Upper lobe of left lung (tissue), 4 donors: ENCODE results near the gene RAX.

Experiments used
- EP300 ChIP-seq, 4 donors: sonication (generic); formaldehyde crosslinking; IDR thresholded peaks; one replicate each; pipeline ENCODE4 v1.5.1; 2017; ENCODE audit warnings: antibody characterized with exemption in 4 of 4, control low read depth in 2 of 4
- POLR2A ChIP-seq, 4 donors: fragments of 450-650 bp; IDR thresholded peaks; one replicate each; pipeline ENCODE4 v1.5.1; 2016 to 2017; ENCODE audit warnings: antibody characterized with exemption in 4 of 4, mild to moderate bottlenecking in 2 of 4
- TF ChIP-seq, protein P1 (sequence below), 6 experiments: fragments of 450-650 bp in 4 of 6; fragments of 200-600 bp in 2 of 6; sonication (generic) in 2 of 6; IDR thresholded peaks; one replicate each; pipeline ENCODE4 v1.5.1; 2016 to 2019; ENCODE audit warnings: antibody characterized with exemption in 6 of 6

- TF ChIP-seq, protein P1, sequence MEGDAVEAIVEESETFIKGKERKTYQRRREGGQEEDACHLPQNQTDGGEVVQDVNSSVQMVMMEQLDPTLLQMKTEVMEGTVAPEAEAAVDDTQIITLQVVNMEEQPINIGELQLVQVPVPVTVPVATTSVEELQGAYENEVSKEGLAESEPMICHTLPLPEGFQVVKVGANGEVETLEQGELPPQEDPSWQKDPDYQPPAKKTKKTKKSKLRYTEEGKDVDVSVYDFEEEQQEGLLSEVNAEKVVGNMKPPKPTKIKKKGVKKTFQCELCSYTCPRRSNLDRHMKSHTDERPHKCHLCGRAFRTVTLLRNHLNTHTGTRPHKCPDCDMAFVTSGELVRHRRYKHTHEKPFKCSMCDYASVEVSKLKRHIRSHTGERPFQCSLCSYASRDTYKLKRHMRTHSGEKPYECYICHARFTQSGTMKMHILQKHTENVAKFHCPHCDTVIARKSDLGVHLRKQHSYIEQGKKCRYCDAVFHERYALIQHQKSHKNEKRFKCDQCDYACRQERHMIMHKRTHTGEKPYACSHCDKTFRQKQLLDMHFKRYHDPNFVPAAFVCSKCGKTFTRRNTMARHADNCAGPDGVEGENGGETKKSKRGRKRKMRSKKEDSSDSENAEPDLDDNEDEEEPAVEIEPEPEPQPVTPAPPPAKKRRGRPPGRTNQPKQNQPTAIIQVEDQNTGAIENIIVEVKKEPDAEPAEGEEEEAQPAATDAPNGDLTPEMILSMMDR (IDR thresholded peaks at IDR 0.05) = peak in 5 of 6 experiments; percentile 12 to 53 (median 33)
- TF ChIP-seq EP300 (IDR thresholded peaks at IDR 0.05) (no peak), POLR2A (IDR thresholded peaks at IDR 0.05) (no peak)
These were observed 4.3 kb downstream of the RAX start for GRCh38 chr18:59268721-59269562.
